Erythroblast (primary cell): ENCODE data around the gene PHACTR2.

Source experiments
- GATA1 ChIP-seq: IDR thresholded peaks from 2 replicates; pipeline ENCODE4 v1.6.1; 2011; ENCODE audit warnings: low read depth, mild to moderate bottlenecking, control low read depth, low read length, moderate library complexity
- POLR2A ChIP-seq: IDR thresholded peaks from 2 replicates; pipeline ENCODE4 v1.6.1; 2011; ENCODE audit warnings: mild to moderate bottlenecking, low read length

DNA sequence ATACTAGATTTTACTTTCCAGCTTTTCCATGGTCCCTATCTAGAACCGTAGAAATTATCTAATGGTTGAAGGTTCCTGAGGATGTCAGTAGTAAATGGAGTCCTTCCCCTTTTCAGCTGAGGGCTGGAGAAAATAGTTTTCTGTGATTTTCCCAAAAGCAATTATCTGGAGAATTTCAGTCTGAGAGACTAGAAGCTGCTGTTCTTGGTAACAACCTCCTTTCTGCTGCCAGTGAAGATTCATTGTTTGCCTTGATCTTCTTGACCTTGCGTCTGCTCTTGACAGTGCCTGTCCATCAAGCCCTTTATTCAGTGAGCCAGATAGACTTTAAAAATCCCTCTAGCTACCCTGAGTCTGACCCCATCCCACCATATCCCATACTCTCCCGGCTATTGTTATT, 73.1 kb downstream of the PHACTR2 start:
- TF ChIP-seq POLR2A (no peak), GATA1 (no peak)
